NCI-H748 (cell line): ENCODE data around the gene FIGN.

Experiments
- DNase-seq: peaks from one replicate; lab custom pipeline; 2025; ENCODE audit not compliant: unreplicated experiment; lab: John Stamatoyannopoulos, UW

Gene FIGN

GRCh38 chr2:163737563-163737962 lies 1.8 kb upstream of the FIGN start:
- no peak for DNase-seq

- DNase-seq = peak; percentile 89
Measured at GRCh38 chr2:163737190-163737439, 1.3 kb upstream of the FIGN start.

DNA sequence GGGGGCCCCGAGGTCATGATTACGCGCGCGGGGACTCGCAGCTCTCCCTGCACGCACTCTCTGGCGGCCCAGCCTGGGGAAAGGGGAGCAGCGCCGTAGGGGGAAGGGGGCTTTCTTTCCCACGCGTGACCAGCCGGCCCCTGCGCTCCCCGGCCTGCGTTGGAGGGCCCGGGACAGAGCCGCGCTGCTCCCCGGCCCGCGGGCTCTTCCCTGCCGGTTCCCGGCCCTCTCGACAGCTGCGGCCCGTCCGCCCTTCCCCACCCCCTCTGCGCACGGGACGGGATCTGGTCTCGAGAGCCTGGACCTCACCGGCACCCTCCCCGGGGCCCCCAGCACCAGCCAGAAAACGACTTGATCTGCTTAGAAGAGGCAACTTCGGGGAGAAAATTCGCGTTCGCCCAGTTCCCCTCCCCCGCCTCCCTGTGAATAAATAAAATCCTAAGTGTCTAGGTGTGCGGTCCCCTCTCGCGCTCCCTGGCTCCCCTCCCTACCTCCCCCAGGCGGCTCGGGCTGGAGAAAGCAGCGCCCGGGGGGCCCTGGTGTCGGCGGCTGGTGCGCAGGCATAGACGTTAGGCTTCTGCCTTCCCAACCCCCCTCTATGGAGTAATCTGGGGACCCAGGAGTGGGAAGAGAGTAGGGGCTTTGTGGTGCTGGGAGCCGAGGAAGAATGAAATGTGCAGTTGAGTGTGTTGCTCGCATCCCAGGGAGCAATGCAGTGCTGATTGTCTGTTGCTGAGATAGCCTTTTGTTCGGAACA lies 803 bp upstream of the FIGN start:
- peak; percentile 90 for DNase-seq

GRCh38 chr2:163734881-163735684 lies 725 bp downstream of the FIGN start:
- peak; percentile 70 for DNase-seq

DNA sequence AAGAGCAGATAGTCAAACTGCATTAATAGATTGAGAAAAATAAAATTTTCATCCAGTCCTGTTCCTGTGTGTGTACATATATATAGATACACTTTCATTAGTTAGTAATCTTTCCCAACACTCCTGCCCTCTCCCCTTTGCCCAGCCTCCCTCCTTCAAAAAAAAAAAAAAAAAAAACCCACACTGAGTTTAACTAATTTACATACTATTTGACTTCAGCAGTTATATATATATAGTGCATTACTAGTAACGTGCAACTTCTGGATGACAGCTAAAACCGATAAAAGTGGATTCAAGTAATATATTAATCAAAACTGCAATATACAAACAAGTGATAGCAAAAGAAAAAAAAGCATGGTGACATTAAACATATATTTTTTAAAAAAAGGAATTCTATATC lies 1.4 kb downstream of the FIGN start:
- DNase-seq = no peak

- no peak for DNase-seq
Measured at GRCh38 chr2:163733956-163734355, 1.9 kb downstream of the FIGN start.

GRCh38 chr2:163733301-163733938 lies 2.4 kb downstream of the FIGN start:
- DNase-seq = peak; percentile 74

GRCh38 chr2:163732727-163733126 lies 3.1 kb downstream of the FIGN start:
- DNase-seq = peak; percentile 47

DNA sequence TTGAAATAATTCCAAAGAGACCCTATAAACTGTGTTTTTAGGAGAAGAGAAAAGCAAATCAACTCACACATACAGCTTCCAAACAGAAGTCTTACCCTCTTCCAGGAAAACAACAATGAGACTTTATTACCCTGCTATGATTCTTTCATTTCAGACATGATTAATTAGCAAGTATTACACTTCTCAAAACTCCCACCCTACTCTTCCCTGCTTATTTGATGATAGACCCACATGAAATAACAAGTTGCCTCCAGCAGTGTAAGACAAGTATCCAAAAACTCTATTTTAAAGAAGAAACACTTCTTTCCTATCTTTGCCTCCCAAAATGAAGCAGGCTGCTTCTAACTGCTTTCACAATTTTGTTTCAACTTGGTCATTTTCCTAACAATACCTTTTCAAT lies 4.1 kb downstream of the FIGN start:
- no peak for DNase-seq

DNA sequence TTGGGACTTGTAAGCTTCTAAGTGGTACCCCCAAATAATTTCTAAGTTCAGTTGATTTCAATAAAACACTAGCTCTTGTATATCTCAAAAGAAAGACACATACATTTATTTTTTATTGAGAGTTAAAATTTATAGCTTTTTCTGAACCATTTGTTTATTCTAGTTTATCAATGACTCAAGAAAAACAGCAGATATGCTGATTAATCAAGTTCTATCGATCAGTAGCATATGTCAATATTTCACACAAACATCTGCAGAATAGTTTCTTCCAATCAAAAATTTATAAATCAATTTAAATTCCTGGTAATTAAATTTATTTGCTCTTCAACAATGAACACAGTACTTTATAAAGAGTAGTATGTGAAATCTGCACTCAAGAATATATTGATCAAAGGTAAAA lies 5.3 kb downstream of the FIGN start:
- no peak for DNase-seq

DNA sequence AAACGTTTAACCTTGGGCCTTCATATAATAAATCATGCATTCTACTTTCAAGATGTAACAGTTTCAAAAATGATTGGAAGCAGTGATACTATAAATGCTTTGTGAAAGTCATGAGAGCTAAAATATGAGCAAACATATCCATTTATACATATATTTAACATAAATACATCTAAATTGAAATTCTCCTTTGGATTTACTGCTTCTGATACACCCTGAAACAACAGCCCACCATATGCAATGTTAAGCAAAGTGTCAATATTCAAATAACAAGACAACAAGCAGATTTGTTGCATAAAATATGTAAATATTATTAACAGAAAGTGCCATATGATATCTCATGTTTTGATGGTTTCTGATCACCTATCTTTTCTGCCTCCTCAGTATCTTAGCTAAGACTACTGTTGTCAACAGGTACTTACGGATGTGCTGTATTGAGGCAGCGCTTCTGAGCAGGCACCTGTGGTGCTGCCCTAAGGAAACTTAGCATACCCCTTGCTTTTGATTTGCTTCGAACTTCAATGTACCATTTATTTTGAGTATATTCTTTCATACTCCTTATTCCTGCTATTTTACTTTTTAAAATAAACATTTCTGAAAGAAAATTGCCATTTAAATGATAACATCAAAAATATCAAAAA lies 6.1 kb downstream of the FIGN start:
- DNase-seq = no peak

DNA sequence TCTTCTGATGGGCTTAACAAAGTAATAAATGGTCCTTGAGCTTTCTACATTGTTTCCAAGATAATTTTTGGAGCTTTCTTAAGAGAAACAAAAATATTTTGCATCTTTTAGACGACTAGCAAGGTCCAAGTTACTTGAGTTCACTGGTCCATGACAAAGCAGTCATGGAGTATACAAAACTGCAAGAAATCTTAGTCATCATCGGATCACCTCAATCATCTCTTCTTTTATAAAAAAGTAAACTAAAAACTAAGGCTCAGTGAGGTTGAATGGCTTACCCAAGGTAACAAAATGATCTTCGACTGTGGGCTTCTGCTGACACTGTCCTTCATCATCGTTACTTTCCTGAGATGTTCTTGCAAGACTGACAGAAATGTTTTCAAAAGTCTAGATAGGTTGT lies 11.9 kb downstream of the FIGN start:
- DNase-seq = no peak

DNA sequence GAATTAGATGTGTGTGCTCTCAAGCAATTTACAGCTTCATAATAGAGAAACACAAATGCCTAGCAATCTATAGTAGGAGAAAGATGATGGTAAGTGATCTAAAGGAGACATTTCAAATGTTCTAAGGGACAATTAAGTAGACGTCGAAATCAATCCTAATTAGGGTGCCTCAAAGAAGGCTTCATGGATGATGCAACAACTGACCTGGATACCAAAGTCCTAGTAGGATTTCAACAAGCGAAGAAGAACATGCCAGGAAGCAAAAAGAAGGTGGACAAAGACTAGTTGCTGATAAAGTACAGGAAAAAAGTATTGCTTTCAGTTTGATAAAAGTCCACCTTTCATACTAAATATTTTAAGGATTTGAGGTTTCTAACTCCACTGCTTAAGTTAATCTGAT lies 12.5 kb downstream of the FIGN start:
- no peak for DNase-seq

GRCh38 chr2:163719331-163719730 lies 16.5 kb downstream of the FIGN start:
- DNase-seq = no peak

GRCh38 chr2:163717993-163718680 lies 17.7 kb downstream of the FIGN start:
- DNase-seq = peak; percentile 85

GRCh38 chr2:163717515-163717914 lies 18.3 kb downstream of the FIGN start:
- peak; percentile 63 for DNase-seq

DNA sequence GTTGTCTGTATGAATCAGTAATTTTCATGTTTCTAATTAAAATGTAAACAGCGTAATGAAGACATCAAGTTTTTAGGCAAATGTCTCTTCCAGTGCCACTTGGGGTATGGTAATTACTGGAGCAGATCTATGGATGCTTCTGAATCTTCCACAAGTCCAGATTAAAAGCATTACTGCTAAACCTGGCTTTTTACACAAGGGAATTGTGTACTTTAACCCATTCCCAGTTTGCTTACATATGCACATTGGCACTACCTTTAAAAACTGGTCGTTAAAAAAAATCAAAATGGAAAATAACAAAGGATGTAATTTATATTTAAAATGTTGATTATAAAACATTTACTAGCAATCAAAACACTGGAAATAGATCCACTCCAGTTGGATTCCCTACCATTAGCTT lies 19.7 kb downstream of the FIGN start:
- DNase-seq = peak; percentile 18

- DNase-seq = no peak
Measured at GRCh38 chr2:163715668-163716067, 20.1 kb downstream of the FIGN start.

DNA sequence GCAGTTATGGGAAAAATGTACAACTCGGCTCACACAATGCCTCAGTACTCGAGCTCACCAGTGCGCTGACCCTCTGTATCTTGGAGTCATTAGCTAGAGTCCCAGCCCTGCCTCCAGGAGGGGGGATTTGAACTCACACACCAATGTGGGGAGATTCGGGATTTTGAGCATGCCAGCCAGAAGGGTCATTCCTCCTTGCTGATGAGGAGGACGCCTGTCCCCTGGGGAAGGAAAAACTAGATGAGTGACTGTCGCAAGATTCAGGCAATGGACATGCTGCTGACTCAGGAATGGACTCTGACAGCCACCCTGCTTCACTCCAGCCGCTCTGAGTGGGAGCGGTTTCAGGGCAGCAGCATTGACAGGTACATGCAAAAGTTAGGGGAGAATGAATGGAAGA lies 20.6 kb downstream of the FIGN start:
- DNase-seq = no peak

DNA sequence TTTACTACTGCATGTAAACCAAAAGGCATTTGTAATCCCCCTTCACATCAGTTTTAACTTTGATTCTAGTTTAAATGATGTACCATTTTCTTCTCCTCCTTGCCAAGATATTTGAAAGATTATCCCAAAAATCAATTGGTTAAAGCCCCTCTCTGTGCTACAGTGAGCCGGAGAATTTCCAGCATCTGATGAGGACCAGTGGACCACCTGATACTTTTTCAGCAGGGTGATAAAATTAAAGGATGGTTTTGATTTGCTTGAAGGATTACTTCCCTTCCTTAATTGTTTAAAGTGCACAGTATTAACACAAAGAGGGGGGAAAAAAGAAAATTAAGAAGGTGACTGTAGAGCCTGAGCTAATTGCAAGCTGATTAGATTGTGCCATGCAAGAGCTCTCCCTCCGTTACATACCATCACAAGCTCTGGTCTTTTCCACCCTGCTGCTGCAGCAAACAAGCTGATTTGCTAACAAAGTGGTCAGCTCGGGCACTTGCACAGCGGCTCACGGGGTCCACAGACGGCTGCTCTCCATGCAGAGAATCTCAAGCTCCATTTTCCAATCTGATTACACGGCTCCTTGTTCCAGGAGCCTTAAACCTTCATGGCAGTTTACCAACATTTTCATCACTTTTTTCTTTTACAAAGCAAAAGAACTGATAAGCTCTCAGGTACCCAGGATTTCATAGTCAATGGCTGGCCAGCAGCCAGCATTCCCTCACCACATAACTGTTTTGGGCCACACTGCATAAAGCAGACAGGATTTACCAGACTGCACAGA lies 22.1 kb downstream of the FIGN start:
- peak; percentile 17 for DNase-seq
